K562 (cell line): ENCODE measurements around the gene SLC29A2. TPM values are rescaled to one million over a fixed set of nuclear protein-coding genes. Genes with fewer than 3 reads are reported as not detected.
A peak's percentile ranks its signal among the peaks of the same experiment; 100 is the strongest.

Experiments used
- ATAC-seq: fragments of 200-7000 bp; cut with Tn5 transposase; 3 replicates; pipeline ENCODE4 v1.9.1; 2020; ENCODE audit warnings: moderate library complexity
- BruUV-seq: library from RNA; stranded (reverse); fragments of 400-500 nt; replicated peaks from 2 replicates; lab custom pipeline; 2021; lab: Mats Ljungman, UMichigan
- CTCF ChIA-PET: fragments of 300-600 bp; formaldehyde crosslinking; extraction: SDS; loops from one replicate; lab custom pipeline; 2021; ENCODE audit warnings: low intra/inter-chr PET ratio; lab: Yijun Ruan, JAX
- POLR2A ChIA-PET: fragments of 300-600, 350-650 bp; sonication (Branson Sonifier 250); formaldehyde crosslinking; extraction: SDS; loops from one replicate; lab custom pipeline; 2021; ENCODE audit warnings: antibody characterized with exemption, inconsistent platforms; lab: Yijun Ruan, JAX
- DNase-seq, 4 experiments: peaks; one replicate each; pipeline versions ENCODE4 v3.0.0 to v3.0.0-alpha.2; 2011 to 2018; ENCODE audit warnings: low spot score in 3 of 4, mixed read lengths in 3 of 4; ENCODE audit errors: extremely low read depth in 1 of 4
- FAIRE-seq: peaks from 2 replicates; lab custom pipeline; 2011; peaks lifted over from hg19 to GRCh38; lab: Jason Lieb, UNC
- H2AFZ ChIP-seq: 2 replicates; pipeline ENCODE4 v1.6.0; 2011; ENCODE audit warnings: low read depth, low read length, control low read depth, inconsistent platforms
- H3K27ac ChIP-seq: fragments of 200-600 bp; 3 replicates; pipeline ENCODE4 v1.8.0; 2011; ENCODE audit warnings: low read depth, mild to moderate bottlenecking, control low read depth, inconsistent platforms, low read length, moderate library complexity, mixed read lengths; ENCODE audit errors: extremely low read depth
- H3K27me3 ChIP-seq, 2 experiments: fragments of 300-600 bp in 1 of 2; 2 replicates in 1 of 2; 3 replicates in 1 of 2; pipeline versions ENCODE4 v1.6.0 to v1.8.0; 2011; ENCODE audit warnings: inconsistent platforms in 2 of 2, low read length in 2 of 2, mild to moderate bottlenecking in 1 of 2, mixed read lengths in 1 of 2, moderate library complexity in 1 of 2; ENCODE audit not compliant: control insufficient read depth in 2 of 2, insufficient read depth in 2 of 2
- H3K36me3 ChIP-seq: fragments of 300-600 bp; 3 replicates; pipeline ENCODE4 v1.8.0; 2011; ENCODE audit warnings: mild to moderate bottlenecking, low read length, inconsistent platforms; ENCODE audit not compliant: control insufficient read depth, insufficient read depth
- H3K4me1 ChIP-seq, 2 experiments: fragments of 200-600 bp in 1 of 2; replicated peaks in 1 of 2; 2 replicates in 1 of 2; 3 replicates in 1 of 2; pipeline versions ENCODE4 v1.5.1 to v1.8.0; 2011; ENCODE audit warnings: inconsistent platforms in 2 of 2, low read length in 2 of 2, mild to moderate bottlenecking in 1 of 2, mixed read lengths in 1 of 2, moderate library complexity in 1 of 2; ENCODE audit not compliant: control insufficient read depth in 2 of 2, insufficient read depth in 2 of 2
- H3K4me2 ChIP-seq: 2 replicates; pipeline ENCODE4 v1.6.1; 2011; ENCODE audit warnings: low read length, control low read depth, inconsistent platforms, mixed read lengths; ENCODE audit not compliant: insufficient read depth
- H3K4me3 ChIP-seq: fragments of 200-600 bp; sonication (generic), shearing (Covaris generic); 2 replicates; pipeline ENCODE4 v1.5.1; 2016; ENCODE audit warnings: control low read depth, inconsistent platforms
- H3K79me2 ChIP-seq: fragments of 200-600 bp; 3 replicates; pipeline ENCODE4 v1.8.0; 2011; ENCODE audit warnings: low read length, inconsistent platforms; ENCODE audit not compliant: control insufficient read depth, insufficient read depth
- H3K9ac ChIP-seq, 2 experiments: 2 replicates each; pipeline versions ENCODE4 v1.6.0 to v1.6.1; 2011; ENCODE audit warnings: low read depth in 2 of 2, low read length in 2 of 2, control low read depth in 1 of 2, inconsistent platforms in 1 of 2, mild to moderate bottlenecking in 1 of 2, mixed read lengths in 1 of 2; ENCODE audit not compliant: insufficient read depth in 1 of 2
- H3K9me1 ChIP-seq: one replicate; pipeline ENCODE4 v1.6.0; 2011; ENCODE audit warnings: inconsistent platforms, mild to moderate bottlenecking, low read length, moderate library complexity; ENCODE audit not compliant: control insufficient read depth, insufficient read depth
- H3K9me3 ChIP-seq: replicated peaks from 2 replicates; pipeline ENCODE4 v1.5.1; 2011; ENCODE audit warnings: low read depth, low read length, inconsistent platforms; ENCODE audit not compliant: control insufficient read depth, insufficient read depth
- H4K20me1 ChIP-seq: replicated peaks from 2 replicates; pipeline ENCODE4 v1.6.1; 2011; ENCODE audit warnings: low read length, inconsistent platforms, mixed read lengths; ENCODE audit not compliant: control insufficient read depth, insufficient read depth
- IRF2 ChIP-seq: sonication (generic); formaldehyde crosslinking; IDR thresholded peaks from 2 replicates; pipeline ENCODE4 v1.8.1; 2022; ENCODE audit warnings: mild to moderate bottlenecking, missing genetic modification reagents
- L3MBTL2 ChIP-seq: fragments of 450-650 bp; IDR thresholded peaks from 2 replicates; pipeline ENCODE4 v1.6.1; 2016; ENCODE audit warnings: mild to moderate bottlenecking, moderate library complexity
- LCOR ChIP-seq: sonication (generic); formaldehyde crosslinking; IDR thresholded peaks from 2 replicates; pipeline ENCODE4 v1.8.0; 2022; ENCODE audit warnings: mild to moderate bottlenecking, missing genetic modification reagents
- PHF8 ChIP-seq: fragments of 200-600 bp; sonication (generic); IDR thresholded peaks from 2 replicates; pipeline ENCODE4 v1.6.1; 2012; ENCODE audit warnings: mixed run types, mild to moderate bottlenecking, inconsistent platforms, low read length, moderate library complexity, borderline replicate concordance
- POLR2B ChIP-seq: fragments of 450-650 bp; IDR thresholded peaks from 2 replicates; pipeline ENCODE4 v1.6.1; 2018; ENCODE audit warnings: low read depth; ENCODE audit not compliant: partially characterized antibody
- SLC30A9 ChIP-seq: fragments of 250-450 bp; sonication (Bioruptor Pico); IDR thresholded peaks from 2 replicates; pipeline ENCODE4 v1.8.0; 2022; ENCODE audit warnings: mild to moderate bottlenecking, moderate library complexity
- SRSF1 ChIP-seq: fragments of 200-400 bp; formaldehyde crosslinking; IDR thresholded peaks from 2 replicates; pipeline ENCODE4 v1.6.1; 2017; ENCODE audit warnings: mild to moderate bottlenecking, low read depth, low read length, moderate library complexity
- TAF1 ChIP-seq: IDR thresholded peaks from 2 replicates; pipeline ENCODE4 v1.6.1; 2011; ENCODE audit warnings: mild to moderate bottlenecking, low read length, moderate library complexity; ENCODE audit not compliant: insufficient read depth, control insufficient read depth, severe bottlenecking; ENCODE audit errors: extremely low read depth
- TGIF2 ChIP-seq: sonication (generic); formaldehyde crosslinking; IDR thresholded peaks from 2 replicates; pipeline ENCODE4 v1.8.1; 2022; ENCODE audit warnings: mild to moderate bottlenecking, missing genetic modification reagents, moderate library complexity
- XRCC4 ChIP-seq: IDR thresholded peaks from one replicate; pipeline ENCODE4 v1.6.1; 2011; ENCODE audit not compliant: insufficient read depth, insufficient read length; ENCODE audit errors: extremely low read depth
- ZNF431 ChIP-seq: sonication (generic); formaldehyde crosslinking; IDR thresholded peaks from 2 replicates; pipeline ENCODE4 v1.8.0; 2022; ENCODE audit warnings: mild to moderate bottlenecking, missing genetic modification reagents
- ZNF696 ChIP-seq: fragments of 250-450 bp; sonication (Bioruptor Pico); conservative IDR thresholded peaks from 2 replicates; pipeline ENCODE4 v1.4.0; 2020; ENCODE audit warnings: mild to moderate bottlenecking, moderate library complexity
- ZNF778 ChIP-seq: fragments of 450-650 bp; formaldehyde crosslinking; IDR thresholded peaks from 2 replicates; pipeline ENCODE4 v1.4.0; 2020; ENCODE audit warnings: mild to moderate bottlenecking, moderate library complexity
- WGBS: fragments of 100-300 bp; shearing (Covaris generic); methylation state at CpG from one replicate; pipeline ENCODE4 v1.1.6; 2016; ENCODE audit warnings: low coverage, mixed read lengths; ENCODE audit not compliant: insufficient coverage; ENCODE audit errors: missing lambda C conversion rate; 5-methylcytosine and 5-hydroxymethylcytosine counted together
- in situ Hi-C: fragments of 300-500 bp; cut with MboI; formaldehyde crosslinking; loops from 4 replicates; pipeline ENCODE4 v1.15.0; 2018; ENCODE audit warnings: inconsistent platforms, mixed read lengths
- intact Hi-C: fragments of 100-400 bp; cut with micrococcal nuclease; formaldehyde crosslinking; loops from 2 replicates; pipeline ENCODE4 v1.14.2; 2022
- polyA plus RNA-seq, 8 experiments: library from polyadenylated mRNA; depleted of rRNA in 4 of 8; stranded (reverse) in 5 of 8; unstranded in 3 of 8; fragments of >200 nt; fragmentation: Nextera tagmentation in 2 of 8; fragmentation: Illumina TruSeq in 1 of 8; extraction: Ambion mirVana in 2 of 8; extraction: Trizol in 1 of 8; gene quantifications; 2 replicates each; pipeline versions ENCODE4 v1.2.1 to v1.2.3, GENCODE V29; 2011 to 2014; ENCODE audit warnings: inconsistent platforms in 1 of 8, missing spikeins in 1 of 8
- total RNA-seq, 7 experiments: library from RNA; depleted of rRNA in 6 of 7; stranded (reverse); fragments of >200 nt in 6 of 7; fragmentation: Illumina TruSeq in 2 of 7; extraction: Trizol in 2 of 7; gene quantifications; 2 replicates each; pipeline versions ENCODE4 v1.2.1 to v1.2.3, GENCODE V29; 2011 to 2021; ENCODE audit warnings: low replicate concordance in 1 of 7
- TF ChIP-seq, protein P1 (sequence below): fragments of 450-650 bp; IDR thresholded peaks from one replicate; pipeline ENCODE4 v1.6.1; 2018; ENCODE audit warnings: mild to moderate bottlenecking, moderate library complexity; ENCODE audit not compliant: partially characterized antibody
- TF ChIP-seq, protein P2 (sequence below), 3 experiments: IDR thresholded peaks in 2 of 3; conservative IDR thresholded peaks in 1 of 3; 2 replicates each; pipeline ENCODE4 v1.5.1; 2011 to 2012; ENCODE audit warnings: low read length in 3 of 3, mild to moderate bottlenecking in 3 of 3, control low read depth in 2 of 3, improper control_type of control experiment in 1 of 3, inconsistent platforms in 1 of 3, low read depth in 1 of 3, mixed read lengths in 1 of 3, moderate library complexity in 1 of 3; ENCODE audit not compliant: insufficient read depth in 2 of 3

Gene SLC29A2
- total and polyA plus RNA-seq, 9 of the 15 experiments (the other 6 are each of a cell fraction or from before 2014, with no cell fraction given), result 2.4 to 48.6 (median 14.2) TPM

- TF ChIP-seq ZNF431 (CRISPR knock-in tag), result no peak
- no peak for TF ChIP-seq TGIF2 (CRISPR knock-in tag)
- no peak for TF ChIP-seq XRCC4
- TF ChIP-seq ZNF696 (CRISPR knock-in tag), result no peak
- no peak for TF ChIP-seq POLR2B
Measured at GRCh38 chr11:66339686-66340483, 31.7 kb downstream of the SLC29A2 start (continued).

DNA sequence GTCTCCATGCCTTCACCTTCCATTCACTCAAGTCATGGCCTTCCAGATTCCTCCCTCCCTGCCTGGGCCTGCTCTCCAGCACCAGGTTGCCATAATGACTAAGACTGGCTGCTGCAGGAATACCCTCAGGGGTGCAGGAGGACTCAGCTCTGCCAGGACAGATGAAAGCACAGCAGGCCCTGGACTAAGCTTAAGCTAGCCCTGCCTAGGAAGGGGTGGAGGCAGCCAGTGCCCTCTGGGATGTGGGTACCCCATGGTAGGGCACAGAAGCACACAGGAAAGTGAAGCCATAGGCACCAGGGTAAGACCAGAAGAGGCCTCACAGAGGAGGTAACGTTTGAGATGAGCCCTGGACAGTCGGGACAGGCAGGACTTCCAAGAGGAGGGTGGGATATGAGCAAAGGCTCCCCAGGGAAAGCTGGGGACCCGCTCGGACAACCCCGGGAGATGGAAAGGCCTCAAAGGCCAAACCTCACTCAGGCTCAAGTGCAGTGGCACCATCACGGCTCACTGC, 32.3 kb downstream of the SLC29A2 start:
- in situ Hi-C loops, result no loop called here
- peak overlapping the region in 1 of 2 experiments; percentile 43; a peak in 1 of 4 replicates for H3K9ac ChIP-seq
- TF ChIP-seq IRF2 (CRISPR knock-in tag), result no peak
- TF ChIP-seq ZNF778 (CRISPR knock-in tag), result no peak
- no peak for TF ChIP-seq TAF1
- no peak for TF ChIP-seq SRSF1
- no peak for TF ChIP-seq LCOR (CRISPR knock-in tag)
- TF ChIP-seq, protein P1, sequence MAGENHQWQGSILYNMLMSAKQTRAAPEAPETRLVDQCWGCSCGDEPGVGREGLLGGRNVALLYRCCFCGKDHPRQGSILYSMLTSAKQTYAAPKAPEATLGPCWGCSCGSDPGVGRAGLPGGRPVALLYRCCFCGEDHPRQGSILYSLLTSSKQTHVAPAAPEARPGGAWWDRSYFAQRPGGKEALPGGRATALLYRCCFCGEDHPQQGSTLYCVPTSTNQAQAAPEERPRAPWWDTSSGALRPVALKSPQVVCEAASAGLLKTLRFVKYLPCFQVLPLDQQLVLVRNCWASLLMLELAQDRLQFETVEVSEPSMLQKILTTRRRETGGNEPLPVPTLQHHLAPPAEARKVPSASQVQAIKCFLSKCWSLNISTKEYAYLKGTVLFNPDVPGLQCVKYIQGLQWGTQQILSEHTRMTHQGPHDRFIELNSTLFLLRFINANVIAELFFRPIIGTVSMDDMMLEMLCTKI, result no peak
- no peak for TF ChIP-seq PHF8
- TF ChIP-seq, protein P2, sequence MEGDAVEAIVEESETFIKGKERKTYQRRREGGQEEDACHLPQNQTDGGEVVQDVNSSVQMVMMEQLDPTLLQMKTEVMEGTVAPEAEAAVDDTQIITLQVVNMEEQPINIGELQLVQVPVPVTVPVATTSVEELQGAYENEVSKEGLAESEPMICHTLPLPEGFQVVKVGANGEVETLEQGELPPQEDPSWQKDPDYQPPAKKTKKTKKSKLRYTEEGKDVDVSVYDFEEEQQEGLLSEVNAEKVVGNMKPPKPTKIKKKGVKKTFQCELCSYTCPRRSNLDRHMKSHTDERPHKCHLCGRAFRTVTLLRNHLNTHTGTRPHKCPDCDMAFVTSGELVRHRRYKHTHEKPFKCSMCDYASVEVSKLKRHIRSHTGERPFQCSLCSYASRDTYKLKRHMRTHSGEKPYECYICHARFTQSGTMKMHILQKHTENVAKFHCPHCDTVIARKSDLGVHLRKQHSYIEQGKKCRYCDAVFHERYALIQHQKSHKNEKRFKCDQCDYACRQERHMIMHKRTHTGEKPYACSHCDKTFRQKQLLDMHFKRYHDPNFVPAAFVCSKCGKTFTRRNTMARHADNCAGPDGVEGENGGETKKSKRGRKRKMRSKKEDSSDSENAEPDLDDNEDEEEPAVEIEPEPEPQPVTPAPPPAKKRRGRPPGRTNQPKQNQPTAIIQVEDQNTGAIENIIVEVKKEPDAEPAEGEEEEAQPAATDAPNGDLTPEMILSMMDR (IDR thresholded peaks at IDR 0.05 in 2 of 3, conservative IDR thresholded peaks at IDR 0.05 in 1 of 3; ENCODE audit: insufficient read depth in 2 of 3, low read depth in 1 of 3, low read length in 3 of 3), result no peak
- no peak for TF ChIP-seq L3MBTL2
- TF ChIP-seq SLC30A9, result no peak

More for the DNA sequence above, 32.3 kb downstream of the SLC29A2 start:
- Histone ChIP-seq H3K4me2 (no peak overlapping the region), H3K27ac (no peak overlapping the region), H3K9me1 (no peaks in the 10 kb centered on the region), H3K4me3 (no peak overlapping the region), H3K4me1 (peaks cover 17 to 34% of the 10 kb centered on the region in 2 experiments), H3K79me2 (peaks cover 12% of the 10 kb centered on the region), H2AFZ (no peak overlapping the region), H3K27me3 (no peaks in the 10 kb centered on the region), H4K20me1 (peaks cover 3% of the 10 kb centered on the region; the same call in 1 of the 2 replicates), H3K36me3 (peaks cover 61% of the 10 kb centered on the region; the same call in 2 of the 3 replicates), H3K9me3 (no peaks in the 10 kb centered on the region)
- intact Hi-C loops, result no loop called here
- ChIA-PET CTCF (no interaction called here), POLR2A (interaction anchor here (0.7 to 1.0 kb wide), 2 partner anchors 9 to 991 kb away, joined by 3 to 4 read pairs; no protein-coding TSS in a partner anchor)
- FAIRE-seq, result no peak
- 75% methylated on average over 6 of the region's 6 CpGs for WGBS
- no peak for DNase-seq
- BruUV-seq, result no TSS peak
- ATAC-seq, result no peak
